HG02623 (cell line): Measurements from ENCODE around the gene EPB41.
"Not testable (repeated sequence)": the region's sequence is repeated elsewhere in the genome, so short reads cannot be mapped to it uniquely, and the experiment has no call there.

Source experiments
- ATAC-seq: cut with Tn5 transposase; IDR thresholded peaks from one replicate; pipeline ENCODE4 v1.9.1; 2021; ENCODE audit warnings: moderate library complexity; ENCODE audit not compliant: unreplicated experiment

EPB41 gene

GRCh38 chr1:29094433-29094832, 180.1 kb downstream of the EPB41 start:
- ATAC-seq = no peak

GRCh38 chr1:29094954-29095353, 180.6 kb downstream of the EPB41 start:
- ATAC-seq = no peak

GRCh38 chr1:29096231-29096886, 182.0 kb downstream of the EPB41 start:
- ATAC-seq = no peak

- no peak for ATAC-seq
Observed at GRCh38 chr1:29099286-29099685, 184.9 kb downstream of the EPB41 start.

- no peak for ATAC-seq
Observed at GRCh38 chr1:29100487-29100886, 186.1 kb downstream of the EPB41 start.

GRCh38 chr1:29105822-29106221, 191.5 kb downstream of the EPB41 start:
- ATAC-seq = no peak

- not testable (repeated sequence) for ATAC-seq
Observed at GRCh38 chr1:29108041-29108440, 193.7 kb downstream of the EPB41 start.

GRCh38 chr1:29112705-29113412, 198.5 kb downstream of the EPB41 start:
- ATAC-seq = no peak

GRCh38 chr1:29113413-29114117, 199.2 kb downstream of the EPB41 start:
- ATAC-seq = no peak

GRCh38 chr1:29114654-29115053, 200.3 kb downstream of the EPB41 start:
- ATAC-seq = no peak

GRCh38 chr1:29117381-29117780, 203.0 kb downstream of the EPB41 start:
- ATAC-seq = no peak

GRCh38 chr1:29119121-29119929, 205.0 kb downstream of the EPB41 start:
- no peak for ATAC-seq

GRCh38 chr1:29120367-29120766, 206.0 kb downstream of the EPB41 start:
- ATAC-seq = no peak

GRCh38 chr1:29120947-29121485, 206.6 kb downstream of the EPB41 start:
- ATAC-seq = no peak

- no peak for ATAC-seq
Observed at GRCh38 chr1:29121516-29121935, 207.2 kb downstream of the EPB41 start.

GRCh38 chr1:29121936-29122681, 207.7 kb downstream of the EPB41 start:
- ATAC-seq = no peak

- no peak for ATAC-seq
Observed at GRCh38 chr1:29122682-29123052, 208.3 kb downstream of the EPB41 start.

- no peak for ATAC-seq
Observed at GRCh38 chr1:29123053-29123886, 208.9 kb downstream of the EPB41 start.

- no peak for ATAC-seq
Observed at GRCh38 chr1:29123887-29124365, 209.6 kb downstream of the EPB41 start, which contains the start of gene TMEM200B. TMEM200B (minus strand) TSS chr1:29123903; CDS start chr1:29121828, 2,075 bp downstream.
